Measurements from ENCODE around the gene CSH2. TPM values are rescaled to one million over a fixed set of nuclear protein-coding genes. Genes with fewer than 3 reads are reported as not detected.

The CSH2 gene
- total RNA-seq, 2 donors from 2014 or later, result not detected

DNA sequence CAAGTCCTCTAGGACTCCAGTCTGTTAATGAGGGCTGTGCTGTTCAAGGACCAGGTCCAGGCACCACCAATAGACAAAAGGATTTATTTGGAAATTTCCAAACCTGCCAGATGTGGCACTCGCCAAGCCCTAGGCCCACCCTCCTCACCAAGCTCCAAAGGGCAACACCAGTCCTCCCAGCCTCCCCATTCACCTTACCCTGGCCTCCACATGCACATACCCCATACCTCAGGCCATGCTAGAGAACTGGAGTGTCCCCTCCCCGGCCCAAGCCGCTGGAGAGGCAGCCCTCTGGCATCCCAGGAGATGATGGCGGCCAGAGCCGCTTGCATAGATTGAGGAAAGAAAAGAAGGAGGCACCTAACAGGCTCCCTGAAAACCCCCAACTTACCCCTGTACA lies 41.5 kb downstream of the CSH2 start:
- TF ChIP-seq, protein P1, sequence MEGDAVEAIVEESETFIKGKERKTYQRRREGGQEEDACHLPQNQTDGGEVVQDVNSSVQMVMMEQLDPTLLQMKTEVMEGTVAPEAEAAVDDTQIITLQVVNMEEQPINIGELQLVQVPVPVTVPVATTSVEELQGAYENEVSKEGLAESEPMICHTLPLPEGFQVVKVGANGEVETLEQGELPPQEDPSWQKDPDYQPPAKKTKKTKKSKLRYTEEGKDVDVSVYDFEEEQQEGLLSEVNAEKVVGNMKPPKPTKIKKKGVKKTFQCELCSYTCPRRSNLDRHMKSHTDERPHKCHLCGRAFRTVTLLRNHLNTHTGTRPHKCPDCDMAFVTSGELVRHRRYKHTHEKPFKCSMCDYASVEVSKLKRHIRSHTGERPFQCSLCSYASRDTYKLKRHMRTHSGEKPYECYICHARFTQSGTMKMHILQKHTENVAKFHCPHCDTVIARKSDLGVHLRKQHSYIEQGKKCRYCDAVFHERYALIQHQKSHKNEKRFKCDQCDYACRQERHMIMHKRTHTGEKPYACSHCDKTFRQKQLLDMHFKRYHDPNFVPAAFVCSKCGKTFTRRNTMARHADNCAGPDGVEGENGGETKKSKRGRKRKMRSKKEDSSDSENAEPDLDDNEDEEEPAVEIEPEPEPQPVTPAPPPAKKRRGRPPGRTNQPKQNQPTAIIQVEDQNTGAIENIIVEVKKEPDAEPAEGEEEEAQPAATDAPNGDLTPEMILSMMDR (IDR thresholded peaks at IDR 0.05), result no peak
- TF ChIP-seq POLR2AphosphoS5 (IDR thresholded peaks at IDR 0.05) (no peak), POLR2A (IDR thresholded peaks at IDR 0.05) (no peak)
- DNase-seq (ENCODE audit: low spot score), result no peak
- peaks cover 5% of the 10 kb centered on the region for H3K4me1 ChIP-seq (replicated peaks)
- 75% methylated on average over 5 of the region's 5 CpGs for WGBS
- H3K36me3 ChIP-seq, result peaks cover 34 to 49% of the 10 kb centered on the region in 2 donors
- no peak overlapping the region for H3K27ac ChIP-seq
- H3K9me3 ChIP-seq, result no peaks in the 10 kb centered on the region
- no peaks in the 10 kb centered on the region for H3K27me3 ChIP-seq (replicated peaks; ENCODE audit: insufficient read depth)
- no peak overlapping the region for H3K4me3 ChIP-seq
- intact Hi-C loops (cut with DNase I), result no loop called here

DNA sequence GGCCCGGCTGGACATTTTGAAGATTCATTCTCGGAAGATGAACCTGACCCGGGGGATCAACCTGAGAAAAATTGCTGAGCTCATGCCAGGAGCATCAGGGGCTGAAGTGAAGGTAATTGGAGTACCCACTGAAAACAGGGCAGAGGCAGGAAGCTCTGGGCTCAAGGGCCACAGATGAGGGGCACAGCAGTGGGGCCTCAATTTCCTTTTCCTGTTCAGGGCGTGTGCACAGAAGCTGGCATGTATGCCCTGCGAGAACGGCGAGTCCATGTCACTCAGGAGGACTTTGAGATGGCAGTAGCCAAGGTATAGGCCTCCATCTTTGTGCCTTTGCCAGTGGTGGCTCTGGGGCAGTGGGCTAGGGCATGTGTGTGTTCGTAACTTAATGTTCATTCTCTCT lies 42.0 kb downstream of the CSH2 start:
- 65% methylated on average over 8 of the region's 8 CpGs for WGBS

DNA sequence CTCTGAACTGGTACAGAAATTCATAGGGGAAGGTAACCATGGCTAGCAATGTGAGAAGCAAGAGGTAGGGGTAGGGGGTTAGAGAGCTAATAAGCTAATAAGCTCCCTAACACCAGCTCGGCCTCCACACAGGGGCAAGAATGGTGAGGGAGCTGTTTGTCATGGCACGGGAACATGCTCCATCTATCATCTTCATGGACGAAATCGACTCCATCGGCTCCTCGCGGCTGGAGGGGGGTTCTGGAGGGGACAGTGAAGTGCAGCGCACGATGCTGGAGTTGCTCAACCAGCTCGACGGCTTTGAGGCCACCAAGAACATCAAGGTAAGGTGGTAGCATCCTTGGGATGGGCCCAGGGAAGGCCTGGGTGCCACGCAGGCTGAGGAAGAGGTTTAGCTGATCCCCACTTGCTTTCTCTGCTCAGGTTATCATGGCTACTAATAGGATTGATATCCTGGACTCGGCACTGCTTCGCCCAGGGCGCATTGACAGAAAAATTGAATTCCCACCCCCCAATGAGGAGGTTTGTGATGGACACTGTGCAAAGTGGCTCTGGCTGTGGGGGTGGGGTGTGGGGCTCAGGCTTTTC lies 42.5 kb downstream of the CSH2 start:
- no peak for DNase-seq (ENCODE audit: low spot score)
- H3K36me3 ChIP-seq, result peaks cover 34 to 49% of the 10 kb centered on the region in 2 donors
- no peak overlapping the region for H3K4me3 ChIP-seq
- H3K27me3 ChIP-seq (replicated peaks; ENCODE audit: insufficient read depth), result no peaks in the 10 kb centered on the region
- H3K4me1 ChIP-seq (replicated peaks), result peaks cover 5% of the 10 kb centered on the region
- H3K27ac ChIP-seq, result no peak overlapping the region
- WGBS, result 62% methylated on average over 15 of the region's 15 CpGs
- intact Hi-C loops (cut with DNase I), result no loop called here
- H3K9me3 ChIP-seq, result no peaks in the 10 kb centered on the region
- TF ChIP-seq POLR2AphosphoS5 (IDR thresholded peaks at IDR 0.05) (no peak), POLR2A (IDR thresholded peaks at IDR 0.05) (no peak)
- TF ChIP-seq, protein P1 (IDR thresholded peaks at IDR 0.05), result no peak

More for the DNA sequence above, 42.0 kb downstream of the CSH2 start:
- H3K27me3 ChIP-seq (replicated peaks; ENCODE audit: insufficient read depth), result no peaks in the 10 kb centered on the region
- peaks cover 5% of the 10 kb centered on the region for H3K4me1 ChIP-seq (replicated peaks)
- H3K27ac ChIP-seq, result no peak overlapping the region
- no peaks in the 10 kb centered on the region for H3K9me3 ChIP-seq
- TF ChIP-seq, protein P1 (IDR thresholded peaks at IDR 0.05), result no peak
- no peak for TF ChIP-seq POLR2A (IDR thresholded peaks at IDR 0.05)
- no peak for TF ChIP-seq POLR2AphosphoS5 (IDR thresholded peaks at IDR 0.05)
- intact Hi-C loops (cut with DNase I), result no loop called here
- DNase-seq (ENCODE audit: low spot score), result no peak
- H3K4me3 ChIP-seq, result no peak overlapping the region
- peaks cover 34 to 49% of the 10 kb centered on the region in 2 donors for H3K36me3 ChIP-seq

DNA sequence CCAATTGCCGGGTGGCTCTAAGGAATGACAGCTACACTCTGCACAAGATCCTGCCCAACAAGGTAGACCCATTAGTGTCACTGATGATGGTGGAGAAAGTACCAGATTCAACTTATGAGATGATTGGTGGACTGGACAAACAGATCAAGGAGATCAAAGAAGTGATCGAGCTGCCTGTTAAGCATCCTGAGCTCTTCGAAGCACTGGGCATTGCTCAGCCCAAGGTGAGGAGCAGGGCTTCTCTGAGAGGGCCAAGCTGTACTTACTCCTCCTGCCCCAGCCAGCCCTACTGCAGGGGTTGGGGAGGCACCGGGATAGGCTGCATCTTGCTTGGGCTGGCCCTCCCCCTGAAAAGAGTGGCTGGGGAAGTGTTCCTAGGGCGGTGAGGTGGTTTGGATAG lies 43.2 kb downstream of the CSH2 start:
- H3K4me3 ChIP-seq, result no peak overlapping the region
- TF ChIP-seq POLR2AphosphoS5 (IDR thresholded peaks at IDR 0.05) (no peak), POLR2A (IDR thresholded peaks at IDR 0.05) (no peak)
- TF ChIP-seq, protein P1 (IDR thresholded peaks at IDR 0.05), result no peak
- no peaks in the 10 kb centered on the region for H3K9me3 ChIP-seq
- no peak for DNase-seq (ENCODE audit: low spot score)
- peaks cover 33 to 43% of the 10 kb centered on the region in 2 donors for H3K36me3 ChIP-seq
- H3K4me1 ChIP-seq (replicated peaks), result peaks cover 5% of the 10 kb centered on the region
- no peaks in the 10 kb centered on the region for H3K27me3 ChIP-seq (replicated peaks; ENCODE audit: insufficient read depth)
- intact Hi-C loops (cut with DNase I), result no loop called here
- WGBS, result 85% methylated on average over 5 of the region's 5 CpGs
- no peak overlapping the region for H3K27ac ChIP-seq

DNA sequence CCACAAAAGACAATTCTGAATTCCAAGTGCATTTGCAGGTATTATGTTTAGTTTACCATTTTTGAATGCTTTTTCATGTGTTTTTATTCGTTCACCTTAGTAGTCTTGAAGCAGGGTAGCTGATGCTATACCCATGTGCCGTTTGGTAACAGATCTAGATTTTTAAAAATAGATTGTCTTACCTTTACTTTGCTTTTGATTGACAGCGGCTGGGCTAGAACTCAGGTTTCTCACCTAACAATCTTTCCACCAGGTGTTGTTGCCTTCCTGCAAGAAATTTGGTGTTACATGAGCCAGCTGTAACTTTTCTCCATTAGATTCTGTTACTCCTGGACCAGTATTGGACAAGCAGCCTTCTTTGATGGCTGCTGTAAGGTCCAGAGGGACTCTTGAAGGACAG lies 44.5 kb downstream of the CSH2 start:
- no peak overlapping the region for H3K4me3 ChIP-seq
- intact Hi-C loops (cut with DNase I), result loop anchor here (5.0 kb wide), 1 partner anchor 57 kb away; the partner anchor contains the start of genes CCDC47 and DDX42
- no peaks in the 10 kb centered on the region for H3K27me3 ChIP-seq (replicated peaks; ENCODE audit: insufficient read depth)
- no peak for DNase-seq (ENCODE audit: low spot score)
- H3K27ac ChIP-seq, result no peak overlapping the region
- no peaks in the 10 kb centered on the region for H3K9me3 ChIP-seq
- H3K36me3 ChIP-seq, result peaks cover 32 to 49% of the 10 kb centered on the region in 2 donors
- WGBS, result 92% methylated on average over 3 of the region's 3 CpGs
- TF ChIP-seq POLR2AphosphoS5 (IDR thresholded peaks at IDR 0.05) (no peak), POLR2A (IDR thresholded peaks at IDR 0.05) (no peak)
- TF ChIP-seq, protein P1 (IDR thresholded peaks at IDR 0.05), result no peak
- H3K4me1 ChIP-seq (replicated peaks), result peaks cover 5% of the 10 kb centered on the region

Data from prostate gland (tissue), 2 donors.